Amniotic epithelial cell (primary cell): ENCODE results near the gene TRIM39.
"Not testable (repeated sequence)": the region's sequence is repeated elsewhere in the genome, so short reads cannot be mapped to it uniquely, and the experiment has no call there.

Source experiments
- DNase-seq: peaks from one replicate; pipeline ENCODE4 v3.0.0-alpha.2; 2010; ENCODE audit warnings: low read depth

TRIM39 gene

DNA sequence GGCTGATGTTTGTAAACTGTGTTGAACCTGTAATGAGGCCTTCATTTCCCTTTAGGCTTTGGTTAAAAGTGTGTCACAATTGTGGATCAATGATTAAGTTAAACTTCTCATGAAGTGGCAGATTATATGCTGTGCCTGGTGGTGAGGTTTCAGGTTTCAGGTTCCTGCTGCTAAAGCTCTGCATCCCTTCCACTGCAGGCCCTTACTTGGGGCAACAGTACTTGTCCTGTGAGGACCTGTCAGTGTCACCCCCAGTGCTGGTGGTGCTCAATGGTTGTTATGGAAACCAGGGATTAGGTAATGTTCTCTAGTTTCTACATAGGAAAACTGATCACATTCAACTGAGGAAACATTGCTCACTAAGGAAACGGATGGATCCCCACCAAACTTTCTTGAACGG is 36.7 kb downstream of the TRIM39 start:
- no peak for DNase-seq

DNA sequence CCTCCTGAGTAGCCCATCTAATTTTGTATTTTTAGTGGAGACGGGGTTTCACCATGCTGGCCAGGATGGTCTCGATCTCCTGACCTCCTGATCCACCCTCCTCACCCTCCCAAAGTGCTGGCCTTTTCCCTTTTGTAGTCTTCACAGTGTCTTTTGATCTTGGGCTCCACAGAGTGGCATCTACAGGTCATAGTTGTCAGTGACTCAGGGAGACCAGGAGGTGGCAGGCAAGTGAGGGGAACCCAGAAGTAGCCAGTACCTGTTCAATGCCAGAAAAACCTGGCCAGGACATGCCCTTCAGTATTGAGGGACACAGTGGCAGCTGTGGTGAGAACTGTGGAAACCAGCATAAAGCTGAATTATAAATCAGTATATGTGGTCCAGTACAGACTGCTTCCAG is 37.9 kb downstream of the TRIM39 start:
- DNase-seq: no peak

GRCh38 chr6:30369280-30369679 is 42.6 kb downstream of the TRIM39 start:
- not testable (repeated sequence) for DNase-seq

DNA sequence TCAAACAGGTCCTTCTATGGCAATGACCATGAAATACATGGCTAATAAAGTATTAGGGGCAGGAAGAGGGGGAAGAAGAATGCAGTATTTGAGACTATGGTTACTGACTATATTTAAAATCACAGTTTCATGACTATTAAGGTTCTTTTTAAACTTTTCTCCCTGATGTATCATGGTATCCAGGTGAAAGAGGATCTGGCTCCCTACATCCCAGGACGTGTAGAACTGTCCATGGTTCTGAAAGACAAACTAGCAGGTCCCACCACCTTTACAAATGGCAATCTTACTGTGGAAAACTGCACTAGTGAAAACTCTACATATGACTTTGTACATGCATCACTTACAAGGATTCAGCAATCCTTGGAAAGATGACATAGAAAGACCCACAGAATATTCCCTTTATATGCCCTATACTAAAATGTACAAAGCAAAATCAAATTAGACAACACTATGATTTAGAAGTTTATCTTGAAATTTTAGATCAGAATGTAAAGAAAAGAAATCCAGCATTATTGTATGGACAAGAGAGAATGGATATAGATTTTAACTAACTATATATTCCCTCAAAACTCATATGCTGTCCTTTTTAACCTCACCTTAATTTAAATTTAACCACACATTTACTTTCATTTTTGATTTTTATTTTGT is 51.7 kb downstream of the TRIM39 start:
- DNase-seq: peak; percentile 47

GRCh38 chr6:30380464-30380863 is 53.7 kb downstream of the TRIM39 start:
- DNase-seq: no peak

DNA sequence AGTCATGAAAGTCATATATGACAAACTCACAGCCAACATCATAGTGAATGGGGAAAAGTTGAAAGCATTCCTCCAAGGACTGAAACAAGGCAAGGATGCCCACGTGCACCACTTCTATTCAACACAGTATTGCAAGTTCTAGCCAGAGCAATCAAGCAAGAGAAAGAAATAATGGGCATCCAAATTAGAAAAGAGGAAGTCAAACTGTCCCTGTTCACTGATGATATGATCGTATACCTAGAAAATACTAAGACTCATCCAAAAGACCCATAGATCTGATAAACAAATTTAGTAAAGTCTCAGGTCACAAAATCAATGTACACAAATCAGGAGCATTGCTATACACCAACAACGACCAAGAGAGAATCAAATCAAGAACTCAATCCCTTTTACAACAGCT is 59.4 kb downstream of the TRIM39 start:
- DNase-seq: no peak

DNA sequence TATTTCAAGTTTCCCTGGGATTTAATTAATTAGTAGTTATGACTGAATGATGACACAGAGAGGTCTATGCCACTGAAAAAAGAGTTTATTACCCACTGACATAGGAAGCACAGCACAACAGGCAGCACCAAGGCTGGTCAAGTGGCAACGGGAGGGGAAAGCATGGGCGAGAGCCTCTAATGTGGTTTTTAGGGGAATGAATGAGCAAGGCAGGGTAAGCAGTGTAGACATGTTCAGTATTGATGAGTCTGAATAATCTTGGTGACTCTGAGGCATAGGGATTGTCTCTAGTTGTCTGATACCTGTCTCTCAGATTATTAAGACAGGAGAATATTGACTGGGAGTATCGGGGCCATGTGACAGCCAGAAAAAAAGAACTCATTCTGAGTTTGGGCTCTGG is 64.5 kb downstream of the TRIM39 start:
- no peak for DNase-seq
